Endothelial cell (in vitro differentiated cells): ENCODE data around the gene LGALS9. TPM values are rescaled to one million over a fixed set of nuclear protein-coding genes. Genes with fewer than 3 reads are reported as not detected.
"Not testable (repeated sequence)": the region's sequence is repeated elsewhere in the genome, so short reads cannot be mapped to it uniquely, and the experiment has no call there.

ENCODE experiments used
- DNase-seq: peaks from one replicate; pipeline ENCODE4 v3.0.0; 2021; ENCODE audit warnings: low spot score
- H3K27ac Mint-ChIP-seq: one replicate; pipeline ENCODE4 v1.8.0; 2021; ENCODE audit warnings: mixed read lengths, inconsistent platforms; ENCODE audit not compliant: unreplicated experiment
- H3K27me3 Mint-ChIP-seq: one replicate; pipeline ENCODE4 v1.8.0; 2021; ENCODE audit warnings: mild to moderate bottlenecking, moderate library complexity, mixed read lengths, inconsistent platforms; ENCODE audit not compliant: unreplicated experiment
- H3K36me3 Mint-ChIP-seq: one replicate; pipeline ENCODE4 v1.8.0; 2021; ENCODE audit warnings: mild to moderate bottlenecking, low read depth, mixed read lengths, inconsistent platforms; ENCODE audit not compliant: unreplicated experiment
- H3K4me1 Mint-ChIP-seq: one replicate; pipeline ENCODE4 v1.8.0; 2021; ENCODE audit warnings: mild to moderate bottlenecking, mixed read lengths, inconsistent platforms; ENCODE audit not compliant: unreplicated experiment
- H3K4me3 Mint-ChIP-seq: one replicate; pipeline ENCODE4 v1.8.0; 2021; ENCODE audit warnings: mild to moderate bottlenecking, mixed read lengths, inconsistent platforms; ENCODE audit not compliant: unreplicated experiment
- H3K9me3 Mint-ChIP-seq: one replicate; pipeline ENCODE4 v1.8.0; 2021; ENCODE audit warnings: mixed read lengths, inconsistent platforms; ENCODE audit not compliant: unreplicated experiment
- CTCF ChIP-seq: fragments of 200-600 bp; sonication (generic); IDR thresholded peaks from one replicate; pipeline ENCODE4 v1.5.0; 2021; ENCODE audit warnings: antibody characterized with exemption; ENCODE audit not compliant: unreplicated experiment
- total RNA-seq: library from RNA; stranded (reverse); fragmentation: NEBNext Ultra II Directional; extraction: Animal tissue kit (Norgen Biotek cat#: 25700); gene quantifications from one replicate; pipeline ENCODE4 v1.2.1, GENCODE V29; 2021; ENCODE audit not compliant: unreplicated experiment

Gene LGALS9
- total RNA-seq, 1 donor from 2014 or later: 5.8 TPM

- H3K36me3 Mint-ChIP-seq, H3K27ac Mint-ChIP-seq: not testable (repeated sequence)
Measured at GRCh38 chr17:27645621-27646020, 14.6 kb downstream of the LGALS9 start.

GRCh38 chr17:27646232-27646631 lies 15.2 kb downstream of the LGALS9 start:
- Mint-ChIP-seq H3K4me1 (no peaks in the 10 kb centered on the region), H3K9me3 (no peaks in the 10 kb centered on the region), H3K27me3 (peaks cover 4% of the 10 kb centered on the region), H3K27ac (no peak overlapping the region), H3K36me3 (peaks cover 7% of the 10 kb centered on the region), H3K4me3 (no peak overlapping the region)
- no peak for TF ChIP-seq CTCF
- no peak for DNase-seq

More at GRCh38 chr17:27645621-27646020, 14.6 kb downstream of the LGALS9 start:
- peak; percentile 24 for TF ChIP-seq CTCF
- not testable (repeated sequence) for H3K27me3 Mint-ChIP-seq, H3K4me3 Mint-ChIP-seq, H3K4me1 Mint-ChIP-seq, H3K9me3 Mint-ChIP-seq, DNase-seq

- H3K27me3 Mint-ChIP-seq: peaks cover 6% of the 10 kb centered on the region
- peaks cover 7% of the 10 kb centered on the region for H3K36me3 Mint-ChIP-seq
- H3K9me3 Mint-ChIP-seq: no peaks in the 10 kb centered on the region
- no peak for DNase-seq
- no peak for TF ChIP-seq CTCF
- no peak overlapping the region for H3K4me3 Mint-ChIP-seq
- no peak overlapping the region for H3K27ac Mint-ChIP-seq
- H3K4me1 Mint-ChIP-seq: peaks cover 14% of the 10 kb centered on the region
Measured at GRCh38 chr17:27647765-27648164, 16.8 kb downstream of the LGALS9 start.

- H3K9me3 Mint-ChIP-seq, H3K27ac Mint-ChIP-seq, DNase-seq, H3K36me3 Mint-ChIP-seq, H3K4me3 Mint-ChIP-seq, H3K27me3 Mint-ChIP-seq: not testable (repeated sequence)
- peaks cover 18% of the 10 kb centered on the region for H3K4me1 Mint-ChIP-seq
Measured at GRCh38 chr17:27649111-27649571, 18.2 kb downstream of the LGALS9 start.

GRCh38 chr17:27649929-27650328 lies 18.9 kb downstream of the LGALS9 start:
- Mint-ChIP-seq H3K36me3 (no peaks in the 10 kb centered on the region), H3K4me3 (no peak overlapping the region), H3K27me3 (peaks cover 14% of the 10 kb centered on the region), H3K4me1 (peaks cover 18% of the 10 kb centered on the region), H3K9me3 (no peaks in the 10 kb centered on the region), H3K27ac (no peak overlapping the region)
- no peak for TF ChIP-seq CTCF
- no peak for DNase-seq
